GM12874 (cell line): ENCODE results near the gene CLUH.

Source experiments
- TF ChIP-seq, protein P1 (sequence below): IDR thresholded peaks from 2 replicates; pipeline ENCODE4 v1.5.1; 2011; ENCODE audit warnings: low read depth, mild to moderate bottlenecking, control low read depth, low read length, moderate library complexity; ENCODE audit not compliant: insufficient read depth

CLUH gene

DNA sequence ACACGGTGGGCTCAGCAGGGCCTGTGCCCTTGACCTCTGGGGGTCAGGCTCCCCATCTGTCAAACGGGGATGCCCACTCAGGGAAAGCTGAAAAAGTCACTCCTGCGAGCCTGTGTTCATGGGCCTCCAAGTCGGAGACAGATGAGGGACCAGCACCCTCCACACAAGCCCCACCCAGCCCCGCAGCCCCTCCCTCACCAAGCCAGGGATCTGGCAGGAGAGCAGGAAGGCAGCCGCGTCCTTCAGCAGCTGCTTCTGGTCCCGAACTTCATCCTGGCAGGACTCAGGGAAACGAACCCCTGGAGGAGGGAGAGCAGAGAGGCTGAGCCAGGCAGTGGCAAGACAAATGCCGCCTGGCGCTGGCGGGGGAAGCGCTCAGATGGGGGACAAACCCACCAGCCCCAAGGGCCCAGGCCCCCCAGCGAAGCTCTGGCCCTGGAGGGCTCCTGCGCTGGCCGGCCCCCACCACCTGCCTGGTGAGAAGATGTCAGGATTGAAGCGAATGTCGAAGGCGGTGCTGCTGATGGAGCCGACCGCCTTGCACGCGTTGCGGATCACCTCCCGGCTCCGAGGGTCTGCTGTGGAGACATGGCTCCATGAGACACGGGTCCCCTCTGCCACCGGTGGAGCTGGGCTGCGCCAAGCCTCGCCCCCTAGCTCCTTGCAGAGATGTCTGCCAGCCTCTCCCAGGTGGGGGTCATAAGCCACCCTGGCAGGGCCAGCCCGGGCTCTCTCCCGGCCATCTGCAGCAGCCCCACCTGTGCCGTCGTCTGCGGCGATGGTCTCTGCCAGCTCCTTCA is 15.4 kb downstream of the CLUH start:
- TF ChIP-seq, protein P1, sequence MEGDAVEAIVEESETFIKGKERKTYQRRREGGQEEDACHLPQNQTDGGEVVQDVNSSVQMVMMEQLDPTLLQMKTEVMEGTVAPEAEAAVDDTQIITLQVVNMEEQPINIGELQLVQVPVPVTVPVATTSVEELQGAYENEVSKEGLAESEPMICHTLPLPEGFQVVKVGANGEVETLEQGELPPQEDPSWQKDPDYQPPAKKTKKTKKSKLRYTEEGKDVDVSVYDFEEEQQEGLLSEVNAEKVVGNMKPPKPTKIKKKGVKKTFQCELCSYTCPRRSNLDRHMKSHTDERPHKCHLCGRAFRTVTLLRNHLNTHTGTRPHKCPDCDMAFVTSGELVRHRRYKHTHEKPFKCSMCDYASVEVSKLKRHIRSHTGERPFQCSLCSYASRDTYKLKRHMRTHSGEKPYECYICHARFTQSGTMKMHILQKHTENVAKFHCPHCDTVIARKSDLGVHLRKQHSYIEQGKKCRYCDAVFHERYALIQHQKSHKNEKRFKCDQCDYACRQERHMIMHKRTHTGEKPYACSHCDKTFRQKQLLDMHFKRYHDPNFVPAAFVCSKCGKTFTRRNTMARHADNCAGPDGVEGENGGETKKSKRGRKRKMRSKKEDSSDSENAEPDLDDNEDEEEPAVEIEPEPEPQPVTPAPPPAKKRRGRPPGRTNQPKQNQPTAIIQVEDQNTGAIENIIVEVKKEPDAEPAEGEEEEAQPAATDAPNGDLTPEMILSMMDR: no peak

DNA sequence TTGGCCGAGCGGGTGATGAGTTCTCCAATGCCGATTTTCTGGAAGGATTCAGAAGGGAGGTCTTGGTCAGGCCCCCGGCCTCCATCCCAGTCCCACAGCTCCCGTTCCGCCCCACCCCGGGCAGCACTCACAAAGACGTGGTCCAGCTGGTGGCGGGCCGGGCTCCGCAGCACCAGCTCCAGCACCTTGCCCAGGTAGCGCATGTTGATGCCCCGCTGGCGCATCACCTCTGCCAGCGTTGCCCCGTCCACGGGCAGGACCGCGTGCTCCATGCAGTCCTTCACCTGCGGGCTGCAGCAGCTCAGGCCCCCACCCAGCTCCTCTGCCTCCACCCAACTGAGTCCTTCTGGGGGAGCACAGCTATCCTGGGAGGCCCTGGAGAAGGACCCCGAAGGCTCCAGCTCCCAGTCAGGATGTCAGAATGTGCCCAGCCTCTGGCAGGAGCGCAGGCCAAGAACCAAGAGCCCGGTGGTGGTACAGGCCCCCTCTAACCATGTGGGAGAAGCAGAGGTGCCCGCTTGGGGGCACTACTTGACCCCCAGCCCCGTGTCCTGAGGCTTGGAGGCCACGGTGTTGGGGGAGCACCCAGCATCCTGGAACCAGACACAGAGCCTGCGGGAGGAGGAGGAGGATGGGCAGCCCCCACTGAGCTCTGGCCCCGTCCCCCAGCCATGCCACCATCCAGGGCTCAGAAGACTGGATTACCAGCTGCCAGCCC is 16.2 kb downstream of the CLUH start:
- TF ChIP-seq, protein P1: no peak

GRCh38 chr17:2694381-2695242 is 17.0 kb downstream of the CLUH start:
- TF ChIP-seq, protein P1: no peak

DNA sequence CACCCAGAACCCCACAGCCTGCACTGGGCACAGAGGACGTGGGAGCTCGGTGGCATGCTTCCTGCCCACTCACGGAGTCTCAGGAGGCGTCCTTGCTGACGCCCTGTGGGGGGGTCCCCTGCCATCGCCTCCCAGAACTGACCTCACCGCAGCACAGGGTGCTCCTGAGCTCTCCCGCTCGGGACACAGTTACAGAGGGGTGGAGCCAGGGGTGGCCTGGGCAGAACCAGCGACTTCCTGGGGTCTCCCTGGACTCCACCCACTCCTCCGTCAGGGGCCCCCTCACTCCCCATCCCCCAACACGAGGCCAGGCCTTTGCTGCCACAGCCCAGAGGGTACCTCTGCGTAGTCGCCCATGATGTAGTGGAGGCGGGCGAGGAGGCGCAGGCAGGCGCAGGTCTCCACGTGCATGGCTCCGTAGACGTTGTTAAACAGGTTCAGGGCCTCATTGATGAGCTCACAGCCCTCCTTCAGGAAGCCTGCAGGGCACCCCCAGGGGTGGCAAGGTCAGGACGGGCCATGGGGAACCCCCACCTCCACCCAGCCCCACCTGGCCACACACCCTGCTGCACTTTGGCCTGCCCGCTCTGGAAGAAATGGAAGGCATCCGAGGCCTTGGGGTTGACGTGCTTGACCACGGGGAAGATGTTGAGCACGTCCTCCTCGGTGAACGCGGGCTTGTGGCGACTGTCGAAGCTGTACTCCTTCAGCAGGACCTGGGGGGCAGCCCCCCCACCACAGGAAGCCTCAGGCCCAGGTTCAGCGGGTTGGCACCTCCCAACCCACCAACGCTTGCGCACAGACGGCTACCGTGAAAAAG is 17.8 kb downstream of the CLUH start:
- TF ChIP-seq, protein P1: no peak

GRCh38 chr17:2692781-2693135 is 18.8 kb downstream of the CLUH start:
- TF ChIP-seq, protein P1: no peak

DNA sequence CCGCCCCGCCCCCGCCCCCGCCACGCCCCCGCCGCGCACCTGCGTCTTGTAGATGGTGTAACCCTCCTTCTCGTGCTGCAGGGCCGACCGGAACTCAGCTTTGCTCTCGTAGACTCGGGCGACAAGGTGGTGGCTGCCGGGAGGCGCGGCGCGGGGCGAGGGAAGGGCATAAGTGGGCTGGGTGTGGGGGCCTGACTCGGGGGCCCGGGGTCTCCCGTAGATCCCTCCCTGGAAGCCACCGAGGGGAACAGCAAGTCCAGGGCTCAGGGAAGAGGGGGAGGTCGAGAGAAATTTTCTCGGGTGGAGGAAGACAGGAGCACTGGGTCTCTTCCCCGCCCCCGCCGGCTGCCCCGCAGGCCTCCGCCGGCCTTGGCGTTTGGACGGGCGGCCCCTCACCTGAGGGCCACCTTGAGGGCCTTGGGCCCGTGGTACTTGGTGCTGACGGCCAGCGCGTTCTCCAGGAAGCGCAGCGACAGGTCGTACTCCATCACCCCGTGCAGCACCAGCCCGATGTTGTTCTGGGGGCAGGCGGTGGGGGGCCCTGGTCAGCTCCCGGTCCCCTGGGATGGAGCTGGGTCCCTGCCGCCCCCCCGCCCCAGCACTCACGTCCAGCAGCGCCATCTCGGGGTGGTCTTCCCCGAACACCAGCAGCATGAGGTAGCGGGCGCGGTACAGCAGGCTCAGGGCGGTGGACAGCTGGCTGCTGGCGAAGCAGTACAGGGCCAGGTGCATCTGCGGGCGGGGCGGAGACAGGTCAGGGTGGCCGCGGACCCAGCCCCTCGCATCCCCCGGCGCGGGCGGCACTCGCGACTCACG is 19.4 kb downstream of the CLUH start:
- TF ChIP-seq, protein P1: no peak
